Measurements from ENCODE around the gene ANTKMT.

GRCh38 chr16:747978-748746, 27.2 kb downstream of the ANTKMT start:
- TF ChIP-seq CTCF (IDR thresholded peaks at IDR 0.05 in 8 of 11, conservative IDR thresholded peaks at IDR 0.05 in 3 of 11) (no peak), POLR2AphosphoS5 (IDR thresholded peaks at IDR 0.05) (no peak)
